Stomach (tissue), 4 donors: ENCODE data around the gene RAB2B.

Experiments used
- POLR2A ChIP-seq, 4 donors: fragments of 450-650 bp; IDR thresholded peaks; one replicate each; pipeline ENCODE4 v1.6.1; 2016; ENCODE audit warnings: antibody characterized with exemption in 4 of 4, control low read depth in 2 of 4, mild to moderate bottlenecking in 1 of 4, moderate library complexity in 1 of 4
- POLR2AphosphoS5 ChIP-seq, 3 donors: sonication (generic); formaldehyde crosslinking; IDR thresholded peaks; one replicate each; pipeline ENCODE4 v1.6.1; 2016; ENCODE audit warnings: antibody characterized with exemption in 3 of 3
- TF ChIP-seq, protein P1 (sequence below), 7 experiments: fragments of 450-650 bp in 4 of 7; fragments of 200-600 bp in 3 of 7; sonication (generic) in 3 of 7; IDR thresholded peaks; one replicate each; pipeline ENCODE4 v1.5.1; 2016 to 2019; ENCODE audit warnings: antibody characterized with exemption in 7 of 7, control low read depth in 2 of 7, mild to moderate bottlenecking in 1 of 7

DNA sequence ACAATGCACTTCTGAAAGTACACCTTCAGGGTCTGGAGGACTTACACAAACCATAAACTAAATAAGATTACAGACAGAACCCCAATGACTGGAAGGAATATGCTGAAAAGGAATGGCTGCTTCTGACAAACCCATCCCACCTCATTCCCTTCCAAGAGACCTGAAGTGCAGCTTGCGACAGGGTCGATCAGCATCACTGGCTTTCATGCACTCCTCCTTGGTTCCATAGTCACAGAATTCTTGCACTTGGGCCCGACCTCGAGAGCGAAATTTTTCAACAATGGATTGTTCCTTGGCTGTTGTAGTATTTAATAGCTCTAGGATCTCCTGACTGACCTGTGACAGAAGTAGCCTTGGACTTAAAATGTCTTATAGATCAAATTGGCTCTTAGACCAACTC is 24.8 kb upstream of the RAB2B start:
- TF ChIP-seq, protein P1, sequence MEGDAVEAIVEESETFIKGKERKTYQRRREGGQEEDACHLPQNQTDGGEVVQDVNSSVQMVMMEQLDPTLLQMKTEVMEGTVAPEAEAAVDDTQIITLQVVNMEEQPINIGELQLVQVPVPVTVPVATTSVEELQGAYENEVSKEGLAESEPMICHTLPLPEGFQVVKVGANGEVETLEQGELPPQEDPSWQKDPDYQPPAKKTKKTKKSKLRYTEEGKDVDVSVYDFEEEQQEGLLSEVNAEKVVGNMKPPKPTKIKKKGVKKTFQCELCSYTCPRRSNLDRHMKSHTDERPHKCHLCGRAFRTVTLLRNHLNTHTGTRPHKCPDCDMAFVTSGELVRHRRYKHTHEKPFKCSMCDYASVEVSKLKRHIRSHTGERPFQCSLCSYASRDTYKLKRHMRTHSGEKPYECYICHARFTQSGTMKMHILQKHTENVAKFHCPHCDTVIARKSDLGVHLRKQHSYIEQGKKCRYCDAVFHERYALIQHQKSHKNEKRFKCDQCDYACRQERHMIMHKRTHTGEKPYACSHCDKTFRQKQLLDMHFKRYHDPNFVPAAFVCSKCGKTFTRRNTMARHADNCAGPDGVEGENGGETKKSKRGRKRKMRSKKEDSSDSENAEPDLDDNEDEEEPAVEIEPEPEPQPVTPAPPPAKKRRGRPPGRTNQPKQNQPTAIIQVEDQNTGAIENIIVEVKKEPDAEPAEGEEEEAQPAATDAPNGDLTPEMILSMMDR (IDR thresholded peaks at IDR 0.05), result no peak
- TF ChIP-seq POLR2A (IDR thresholded peaks at IDR 0.05) (no peak), POLR2AphosphoS5 (IDR thresholded peaks at IDR 0.05) (no peak)
